Measurements from ENCODE around the gene RARA. TPM values are rescaled to one million over a fixed set of nuclear protein-coding genes. Genes with fewer than 3 reads are reported as not detected.

The RARA gene
- total RNA-seq, 2 donors from 2014 or later, result 46.8 to 73.4 TPM

DNA sequence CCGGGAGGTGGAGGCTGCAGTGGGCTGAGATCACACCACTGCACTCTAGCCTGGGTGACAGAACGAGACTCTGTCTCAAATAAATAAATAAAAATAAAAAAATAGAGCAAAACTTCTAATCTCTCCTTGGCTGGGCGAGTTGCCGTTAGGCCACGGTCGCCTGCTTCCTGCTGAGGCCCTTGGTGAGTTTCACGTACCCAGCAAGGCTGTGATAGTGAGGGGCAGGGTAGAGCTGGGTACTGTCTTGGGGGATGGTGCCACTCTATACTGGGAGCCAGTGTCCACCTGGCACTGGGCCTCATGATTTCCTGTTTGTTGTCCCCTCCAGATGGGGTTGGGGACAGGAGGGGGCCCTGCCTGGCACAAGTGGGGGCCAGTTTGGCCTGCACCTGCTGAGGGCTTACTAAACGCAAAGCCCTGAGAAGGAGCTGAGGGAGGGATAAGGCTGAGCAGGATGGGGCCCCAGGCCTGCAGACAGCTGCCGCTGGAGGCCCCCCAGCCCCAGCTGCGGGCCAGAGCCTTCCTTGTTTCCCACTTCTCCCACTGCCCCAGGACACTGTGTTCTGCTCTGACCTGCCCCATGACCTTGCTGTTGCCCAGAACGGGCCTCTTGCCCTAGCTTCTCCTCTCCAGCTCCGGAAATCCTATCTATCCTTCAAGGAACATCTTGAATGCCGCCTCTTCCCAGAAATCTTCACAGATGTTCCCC, 30.1 kb downstream of the RARA start:
- ATAC-seq (ENCODE audit: insufficient number of reproducible peaks, low FRiP score, low read depth), result no peak
- no peak for DNase-seq (ENCODE audit: low spot score)
- H3K9me3 ChIP-seq, result no peaks in the 10 kb centered on the region
- peak overlapping the region in 1 of 2 donors; percentile 15 for H3K27ac ChIP-seq
- TF ChIP-seq, protein P1, sequence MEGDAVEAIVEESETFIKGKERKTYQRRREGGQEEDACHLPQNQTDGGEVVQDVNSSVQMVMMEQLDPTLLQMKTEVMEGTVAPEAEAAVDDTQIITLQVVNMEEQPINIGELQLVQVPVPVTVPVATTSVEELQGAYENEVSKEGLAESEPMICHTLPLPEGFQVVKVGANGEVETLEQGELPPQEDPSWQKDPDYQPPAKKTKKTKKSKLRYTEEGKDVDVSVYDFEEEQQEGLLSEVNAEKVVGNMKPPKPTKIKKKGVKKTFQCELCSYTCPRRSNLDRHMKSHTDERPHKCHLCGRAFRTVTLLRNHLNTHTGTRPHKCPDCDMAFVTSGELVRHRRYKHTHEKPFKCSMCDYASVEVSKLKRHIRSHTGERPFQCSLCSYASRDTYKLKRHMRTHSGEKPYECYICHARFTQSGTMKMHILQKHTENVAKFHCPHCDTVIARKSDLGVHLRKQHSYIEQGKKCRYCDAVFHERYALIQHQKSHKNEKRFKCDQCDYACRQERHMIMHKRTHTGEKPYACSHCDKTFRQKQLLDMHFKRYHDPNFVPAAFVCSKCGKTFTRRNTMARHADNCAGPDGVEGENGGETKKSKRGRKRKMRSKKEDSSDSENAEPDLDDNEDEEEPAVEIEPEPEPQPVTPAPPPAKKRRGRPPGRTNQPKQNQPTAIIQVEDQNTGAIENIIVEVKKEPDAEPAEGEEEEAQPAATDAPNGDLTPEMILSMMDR (IDR thresholded peaks at IDR 0.05), result no peak
- H3K4me3 ChIP-seq, result no peak overlapping the region
- peaks cover 21 to 55% of the 10 kb centered on the region in 2 donors for H3K4me1 ChIP-seq (ENCODE audit: control insufficient read depth in 1 of 2, low read depth in 2 of 2)
- no peaks in the 10 kb centered on the region for H3K27me3 ChIP-seq (replicated peaks; ENCODE audit: insufficient read depth)
- H3K36me3 ChIP-seq, result no peaks in the 10 kb centered on the region

- no peak for DNase-seq (ENCODE audit: low spot score)
Observed at GRCh38 chr17:40340327-40340726, 31.3 kb downstream of the RARA start.

DNA sequence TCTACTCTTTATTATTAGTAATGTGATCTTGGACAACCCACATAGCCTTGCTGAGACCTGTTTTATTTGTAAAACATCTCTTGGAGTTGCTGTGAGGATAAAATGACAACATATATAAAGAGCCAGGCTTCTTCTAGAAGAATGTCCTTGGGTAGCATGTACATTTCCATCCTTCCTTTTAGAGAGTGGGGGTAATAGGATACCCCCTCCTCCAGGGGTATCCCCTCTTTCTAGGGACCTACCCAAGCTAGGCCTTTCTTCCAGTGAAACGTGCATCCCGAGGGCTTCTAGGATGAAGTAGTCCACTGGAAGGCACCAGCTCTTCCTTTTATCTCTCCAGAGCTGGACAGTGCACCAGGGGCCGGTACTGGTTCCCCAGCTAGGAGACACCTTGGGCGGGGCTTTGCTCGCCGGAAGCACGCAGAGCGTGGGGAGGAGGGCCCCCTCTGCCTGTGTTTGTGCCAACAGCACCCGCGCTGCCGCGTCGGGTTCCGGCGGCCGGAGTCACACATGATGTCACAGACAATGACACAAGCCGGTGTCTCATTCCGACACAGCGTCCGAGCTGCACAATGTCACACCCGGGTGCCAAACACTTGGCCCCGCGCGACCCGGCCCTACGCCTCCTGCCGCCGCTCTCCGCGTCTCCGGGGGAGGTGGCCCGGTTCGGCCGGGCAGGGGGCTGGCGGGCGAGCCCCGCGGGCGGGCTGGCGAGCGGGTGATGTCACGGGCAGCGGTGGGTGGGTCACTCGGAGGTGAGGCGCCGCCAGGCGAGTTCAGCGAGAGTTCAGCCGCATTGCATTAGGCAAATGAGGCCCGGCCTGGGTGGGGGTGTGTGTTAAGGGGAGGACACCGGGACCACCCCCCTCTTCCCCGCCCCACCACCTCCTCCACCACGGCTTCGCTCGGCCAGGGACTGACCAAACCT, 32.2 kb downstream of the RARA start:
- no peaks in the 10 kb centered on the region for H3K9me3 ChIP-seq
- H3K27ac ChIP-seq, result peak overlapping the region; percentile 91 to 92
- TF ChIP-seq, protein P1 (IDR thresholded peaks at IDR 0.05), result no peak
- DNase-seq (ENCODE audit: low spot score) (peak; percentile 79), ATAC-seq (ENCODE audit: insufficient number of reproducible peaks, low FRiP score, low read depth) (peak; percentile 32)
- H3K27me3 ChIP-seq (replicated peaks; ENCODE audit: insufficient read depth), result no peaks in the 10 kb centered on the region
- peak overlapping the region; percentile 94 for H3K4me3 ChIP-seq
- H3K36me3 ChIP-seq, result no peaks in the 10 kb centered on the region
- H3K4me1 ChIP-seq (ENCODE audit: control insufficient read depth in 1 of 2, low read depth in 2 of 2), result peaks cover 19 to 55% of the 10 kb centered on the region in 2 donors

More at GRCh38 chr17:40340327-40340726, 31.3 kb downstream of the RARA start:
- no peaks in the 10 kb centered on the region for H3K9me3 ChIP-seq
- no peak overlapping the region for H3K4me3 ChIP-seq
- no peaks in the 10 kb centered on the region for H3K36me3 ChIP-seq
- no peak for ATAC-seq (ENCODE audit: insufficient number of reproducible peaks, low FRiP score, low read depth)
- peak overlapping the region; percentile 91 to 92 for H3K27ac ChIP-seq
- no peaks in the 10 kb centered on the region for H3K27me3 ChIP-seq (replicated peaks; ENCODE audit: insufficient read depth)
- TF ChIP-seq, protein P1 (IDR thresholded peaks at IDR 0.05), result no peak
- H3K4me1 ChIP-seq (ENCODE audit: control insufficient read depth in 1 of 2, low read depth in 2 of 2), result peaks cover 20 to 55% of the 10 kb centered on the region in 2 donors

GRCh38 chr17:40341808-40342503, 33.0 kb downstream of the RARA start:
- H3K4me1 ChIP-seq (ENCODE audit: control insufficient read depth in 1 of 2, low read depth in 2 of 2), result peaks cover 26 to 55% of the 10 kb centered on the region in 2 donors
- no peak for DNase-seq (ENCODE audit: low spot score)

More at GRCh38 chr17:40341808-40342503, 33.0 kb downstream of the RARA start:
- Histone ChIP-seq H3K36me3 (no peaks in the 10 kb centered on the region), H3K9me3 (no peaks in the 10 kb centered on the region), H3K27me3 (replicated peaks; ENCODE audit: insufficient read depth) (no peaks in the 10 kb centered on the region), H3K4me3 (peak overlapping the region; percentile 94), H3K27ac (peak overlapping the region; percentile 91 to 92)
- TF ChIP-seq, protein P1 (IDR thresholded peaks at IDR 0.05), result no peak
- peak; percentile 21 for ATAC-seq (ENCODE audit: insufficient number of reproducible peaks, low FRiP score, low read depth)

All from thoracic aorta (tissue), 2 donors.